Measurements from ENCODE around the gene CABP7. TPM values are rescaled to one million over a fixed set of nuclear protein-coding genes. Genes with fewer than 3 reads are reported as not detected.
A peak's percentile ranks its signal among the peaks of the same experiment; 100 is the strongest.

The CABP7 gene
- not detected for total RNA-seq
- long read RNA-seq, donor 1: 0 reads
- long read RNA-seq, donor 2, partial matches to known transcripts: 0 of 1 reads
- long read RNA-seq, donor 2, other reads (novel, unspliced or antisense): 1 of 1 reads

GRCh38 chr22:29719899-29720645 lies at the start of gene CABP7:
Gene CABP7, plus strand, starts transcription at chr22:29720003. Its CDS starts 422 bp downstream, at chr22:29720425.
- no peak for DNase-seq (ENCODE audit: low spot score)
- intact Hi-C loops (cut with DNase I): loop anchor here in 1 of 2 donors (10.0 kb wide), 1 partner anchor 285 kb away; no protein-coding TSS in a partner anchor

GRCh38 chr22:29670626-29671025 lies 49.2 kb upstream of the CABP7 start:
- intact Hi-C loops (cut with DNase I): no loop called here
- DNase-seq (ENCODE audit: low spot score): no peak

- intact Hi-C loops (cut with DNase I): no loop called here
- no peak for DNase-seq (ENCODE audit: low spot score)
These were observed 46.3 kb upstream of the CABP7 start for GRCh38 chr22:29673361-29674066.

GRCh38 chr22:29674121-29674520 lies 45.7 kb upstream of the CABP7 start:
- intact Hi-C loops (cut with DNase I): no loop called here
- no peak for DNase-seq (ENCODE audit: low spot score)

GRCh38 chr22:29679316-29679715 lies 40.5 kb upstream of the CABP7 start:
- DNase-seq (ENCODE audit: low spot score): no peak
- intact Hi-C loops (cut with DNase I): no loop called here

GRCh38 chr22:29683536-29683935 lies 36.3 kb upstream of the CABP7 start:
- DNase-seq (ENCODE audit: low spot score): no peak
- intact Hi-C loops (cut with DNase I): no loop called here

GRCh38 chr22:29684244-29684643 lies 35.6 kb upstream of the CABP7 start:
- DNase-seq (ENCODE audit: low spot score): no peak
- intact Hi-C loops (cut with DNase I): no loop called here

GRCh38 chr22:29689206-29689879 lies 30.5 kb upstream of the CABP7 start:
- no peak for DNase-seq (ENCODE audit: low spot score)
- intact Hi-C loops (cut with DNase I): no loop called here

GRCh38 chr22:29689880-29690213 lies 30.0 kb upstream of the CABP7 start:
- intact Hi-C loops (cut with DNase I): no loop called here
- DNase-seq (ENCODE audit: low spot score): peak; percentile 89

- DNase-seq (ENCODE audit: low spot score): no peak
- intact Hi-C loops (cut with DNase I): no loop called here
These were observed 29.3 kb upstream of the CABP7 start for GRCh38 chr22:29690476-29690875.

GRCh38 chr22:29691636-29692326 lies 28.0 kb upstream of the CABP7 start:
- intact Hi-C loops (cut with DNase I): no loop called here
- no peak for DNase-seq (ENCODE audit: low spot score)

GRCh38 chr22:29692327-29692640 lies 27.5 kb upstream of the CABP7 start:
- intact Hi-C loops (cut with DNase I): no loop called here
- no peak for DNase-seq (ENCODE audit: low spot score)

- intact Hi-C loops (cut with DNase I): no loop called here
- DNase-seq (ENCODE audit: low spot score): no peak
These were observed 26.6 kb upstream of the CABP7 start for GRCh38 chr22:29693161-29693560.

GRCh38 chr22:29693671-29694070 lies 26.1 kb upstream of the CABP7 start:
- intact Hi-C loops (cut with DNase I): no loop called here
- DNase-seq (ENCODE audit: low spot score): no peak

GRCh38 chr22:29695129-29695926 lies 24.5 kb upstream of the CABP7 start:
- DNase-seq (ENCODE audit: low spot score): no peak
- intact Hi-C loops (cut with DNase I): no loop called here

GRCh38 chr22:29697853-29698598 lies 21.8 kb upstream of the CABP7 start:
- no peak for DNase-seq (ENCODE audit: low spot score)
- intact Hi-C loops (cut with DNase I): no loop called here

- intact Hi-C loops (cut with DNase I): loop anchor here in 1 of 2 donors (10.0 kb wide), 1 partner anchor 846 kb away; no protein-coding TSS in a partner anchor
- no peak for DNase-seq (ENCODE audit: low spot score)
These were observed 19.4 kb upstream of the CABP7 start for GRCh38 chr22:29700206-29700899.

- DNase-seq (ENCODE audit: low spot score): no peak
- intact Hi-C loops (cut with DNase I): loop anchor here in 1 of 2 donors (10.0 kb wide), 1 partner anchor 846 kb away; no protein-coding TSS in a partner anchor
These were observed 19.0 kb upstream of the CABP7 start for GRCh38 chr22:29700900-29701154.
